NCI-H1092 (cell line): ENCODE measurements around the gene CSNK1A1.
"Not testable (repeated sequence)": the region's sequence is repeated elsewhere in the genome, so short reads cannot be mapped to it uniquely, and the experiment has no call there.

Experiments used
- DNase-seq: peaks from one replicate; lab custom pipeline; 2025; lab: John Stamatoyannopoulos, UW

CSNK1A1 gene

GRCh38 chr5:149528281-149529060 lies 22.8 kb downstream of the CSNK1A1 start:
- no peak for DNase-seq

GRCh38 chr5:149526845-149527590 lies 24.2 kb downstream of the CSNK1A1 start:
- DNase-seq, result no peak

GRCh38 chr5:149521739-149522685 lies 29.2 kb downstream of the CSNK1A1 start:
- DNase-seq, result no peak

- DNase-seq, result no peak
These were observed 31.6 kb downstream of the CSNK1A1 start for GRCh38 chr5:149519601-149520000.

- DNase-seq, result no peak
These were observed 32.6 kb downstream of the CSNK1A1 start for GRCh38 chr5:149518620-149519019.

GRCh38 chr5:149517461-149518122 lies 33.6 kb downstream of the CSNK1A1 start:
- no peak for DNase-seq

- DNase-seq, result no peak
These were observed 36.7 kb downstream of the CSNK1A1 start for GRCh38 chr5:149514512-149514911.

GRCh38 chr5:149513372-149513947 lies 37.8 kb downstream of the CSNK1A1 start:
- DNase-seq, result not testable (repeated sequence)

GRCh38 chr5:149510136-149510535 lies 41.1 kb downstream of the CSNK1A1 start:
- DNase-seq, result no peak

GRCh38 chr5:149504677-149505076 lies 46.6 kb downstream of the CSNK1A1 start:
- DNase-seq, result no peak

- DNase-seq, result no peak
These were observed 48.2 kb downstream of the CSNK1A1 start for GRCh38 chr5:149503006-149503405.

- DNase-seq, result no peak
These were observed 50.2 kb downstream of the CSNK1A1 start for GRCh38 chr5:149500922-149501582.

- no peak for DNase-seq
These were observed 52.4 kb downstream of the CSNK1A1 start for GRCh38 chr5:149498724-149499336.

GRCh38 chr5:149497357-149497756 lies 53.9 kb downstream of the CSNK1A1 start:
- DNase-seq, result no peak

GRCh38 chr5:149496917-149497316 lies 54.3 kb downstream of the CSNK1A1 start:
- no peak for DNase-seq

GRCh38 chr5:149496166-149496565 lies 55.1 kb downstream of the CSNK1A1 start:
- DNase-seq, result no peak

GRCh38 chr5:149495673-149496072 lies 55.6 kb downstream of the CSNK1A1 start:
- no peak for DNase-seq

- DNase-seq, result no peak
These were observed 57.9 kb downstream of the CSNK1A1 start for GRCh38 chr5:149493316-149493715.

GRCh38 chr5:149492781-149493180 lies 58.5 kb downstream of the CSNK1A1 start:
- DNase-seq, result no peak
